ENCODE results near the gene MSI2. TPM values are rescaled to one million over a fixed set of nuclear protein-coding genes. Genes with fewer than 3 reads are reported as not detected.

Gene MSI2
- total RNA-seq, 1 donor from 2014 or later: 31.3 TPM

- no peaks in the 10 kb centered on the region for H3K36me3 ChIP-seq
- intact Hi-C loops (cut with DNase I): no loop called here
These were observed 374.4 kb downstream of the MSI2 start for GRCh38 chr17:57630736-57631135.

GRCh38 chr17:57631871-57632270 is 375.5 kb downstream of the MSI2 start:
- DNase-seq (peak; percentile 20), ATAC-seq (peak; percentile 44)
- Histone ChIP-seq H3K9me3 (no peaks in the 10 kb centered on the region), H3K36me3 (no peaks in the 10 kb centered on the region), H3K27me3 (no peaks in the 10 kb centered on the region), H3K4me3 (no peak overlapping the region), H3K27ac (no peak overlapping the region), H3K4me1 (no peaks in the 10 kb centered on the region)
- TF ChIP-seq, protein P1, sequence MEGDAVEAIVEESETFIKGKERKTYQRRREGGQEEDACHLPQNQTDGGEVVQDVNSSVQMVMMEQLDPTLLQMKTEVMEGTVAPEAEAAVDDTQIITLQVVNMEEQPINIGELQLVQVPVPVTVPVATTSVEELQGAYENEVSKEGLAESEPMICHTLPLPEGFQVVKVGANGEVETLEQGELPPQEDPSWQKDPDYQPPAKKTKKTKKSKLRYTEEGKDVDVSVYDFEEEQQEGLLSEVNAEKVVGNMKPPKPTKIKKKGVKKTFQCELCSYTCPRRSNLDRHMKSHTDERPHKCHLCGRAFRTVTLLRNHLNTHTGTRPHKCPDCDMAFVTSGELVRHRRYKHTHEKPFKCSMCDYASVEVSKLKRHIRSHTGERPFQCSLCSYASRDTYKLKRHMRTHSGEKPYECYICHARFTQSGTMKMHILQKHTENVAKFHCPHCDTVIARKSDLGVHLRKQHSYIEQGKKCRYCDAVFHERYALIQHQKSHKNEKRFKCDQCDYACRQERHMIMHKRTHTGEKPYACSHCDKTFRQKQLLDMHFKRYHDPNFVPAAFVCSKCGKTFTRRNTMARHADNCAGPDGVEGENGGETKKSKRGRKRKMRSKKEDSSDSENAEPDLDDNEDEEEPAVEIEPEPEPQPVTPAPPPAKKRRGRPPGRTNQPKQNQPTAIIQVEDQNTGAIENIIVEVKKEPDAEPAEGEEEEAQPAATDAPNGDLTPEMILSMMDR (IDR thresholded peaks at IDR 0.05): no peak
- intact Hi-C loops (cut with DNase I): no loop called here

More at GRCh38 chr17:57630736-57631135, 374.4 kb downstream of the MSI2 start:
- no peaks in the 10 kb centered on the region for H3K27me3 ChIP-seq
- H3K27ac ChIP-seq: no peak overlapping the region
- no peaks in the 10 kb centered on the region for H3K4me1 ChIP-seq
- DNase-seq (peak; percentile 54), ATAC-seq (no peak)
- TF ChIP-seq, protein P1 (IDR thresholded peaks at IDR 0.05): no peak
- no peak overlapping the region for H3K4me3 ChIP-seq
- H3K9me3 ChIP-seq: no peaks in the 10 kb centered on the region

- Histone ChIP-seq H3K27ac (no peak overlapping the region), H3K4me3 (no peak overlapping the region), H3K4me1 (no peaks in the 10 kb centered on the region), H3K27me3 (no peaks in the 10 kb centered on the region), H3K9me3 (no peaks in the 10 kb centered on the region), H3K36me3 (no peaks in the 10 kb centered on the region)
- intact Hi-C loops (cut with DNase I): no loop called here
- no peak for ATAC-seq
- TF ChIP-seq, protein P1 (IDR thresholded peaks at IDR 0.05): no peak
- DNase-seq: peak; percentile 48
These were observed 376.0 kb downstream of the MSI2 start for GRCh38 chr17:57632294-57632693.

GRCh38 chr17:57633236-57633635 is 376.9 kb downstream of the MSI2 start:
- Histone ChIP-seq H3K27me3 (no peaks in the 10 kb centered on the region), H3K4me1 (no peaks in the 10 kb centered on the region), H3K36me3 (no peaks in the 10 kb centered on the region), H3K27ac (no peak overlapping the region), H3K9me3 (no peaks in the 10 kb centered on the region), H3K4me3 (no peak overlapping the region)
- TF ChIP-seq, protein P1 (IDR thresholded peaks at IDR 0.05): no peak
- peak; percentile 51 for DNase-seq
- no peak for ATAC-seq
- intact Hi-C loops (cut with DNase I): no loop called here

DNA sequence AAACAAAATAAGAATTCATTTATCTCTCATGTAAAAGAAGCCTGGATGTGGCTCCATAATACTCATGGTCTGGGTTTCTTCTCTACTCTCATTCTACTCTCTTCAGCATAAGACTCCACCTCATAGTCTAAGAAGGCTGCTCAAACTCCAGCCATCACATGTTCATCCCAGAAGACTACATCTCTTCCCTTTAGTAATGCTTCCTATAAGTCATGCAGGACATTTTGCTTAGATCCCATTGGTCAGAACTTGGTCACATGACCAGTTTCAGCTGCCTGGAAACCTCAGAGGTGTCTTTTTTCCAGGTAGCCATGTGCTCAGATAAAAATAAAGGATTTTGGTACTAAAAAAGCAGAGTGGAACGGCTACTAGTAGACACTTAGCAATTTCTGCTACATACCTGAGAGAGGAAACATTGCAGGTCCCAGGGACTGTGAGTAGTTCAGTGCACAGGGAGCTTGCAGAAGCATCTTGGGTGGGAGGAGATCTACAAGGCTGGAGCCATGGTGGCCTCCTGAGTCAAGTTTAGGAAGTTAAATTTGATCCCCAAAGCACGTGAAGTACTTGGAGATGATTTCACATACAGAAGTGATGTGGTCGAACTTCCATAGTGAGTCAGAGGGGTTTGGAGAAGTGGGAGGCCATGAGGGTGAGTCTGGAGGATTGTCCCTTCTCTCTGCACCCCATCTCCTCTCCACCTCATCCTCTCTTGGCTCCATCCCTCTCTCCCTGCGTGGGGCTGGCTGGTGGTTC is 378.6 kb downstream of the MSI2 start:
- H3K27me3 ChIP-seq: no peaks in the 10 kb centered on the region
- H3K36me3 ChIP-seq: no peaks in the 10 kb centered on the region

More for the DNA sequence above, 378.6 kb downstream of the MSI2 start:
- no peak overlapping the region for H3K27ac ChIP-seq
- intact Hi-C loops (cut with DNase I): no loop called here
- ATAC-seq (peak; percentile 8), DNase-seq (peak; percentile 25)
- H3K9me3 ChIP-seq: no peaks in the 10 kb centered on the region
- no peak overlapping the region for H3K4me3 ChIP-seq
- H3K4me1 ChIP-seq: no peaks in the 10 kb centered on the region
- TF ChIP-seq, protein P1 (IDR thresholded peaks at IDR 0.05): no peak

Measured in upper lobe of right lung (tissue), 1 donor.